Amniotic epithelial cell (primary cell): Measurements from ENCODE around the gene FBXL19.

Experiments used
- DNase-seq: peaks from one replicate; pipeline ENCODE4 v3.0.0-alpha.2; 2010; ENCODE audit warnings: low read depth

Gene FBXL19

DNA sequence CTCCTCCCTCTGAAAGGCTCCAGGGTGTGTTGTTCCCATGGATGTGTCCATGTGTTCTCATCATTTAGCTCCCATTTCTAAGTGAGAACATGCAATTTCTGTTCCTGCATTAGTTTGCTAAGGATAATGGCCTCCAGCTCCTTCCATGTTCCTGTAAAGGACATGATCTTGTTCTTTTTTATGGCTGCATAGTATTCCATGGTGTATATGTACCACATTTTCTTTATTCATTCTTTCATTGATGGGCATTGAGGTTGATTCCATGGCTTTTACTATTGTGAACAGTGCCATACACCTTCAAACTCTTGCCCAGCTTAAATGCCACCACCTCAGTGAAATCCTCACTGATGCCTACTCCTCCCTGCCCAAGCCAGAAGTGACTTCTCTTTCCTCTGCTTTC, 21.0 kb downstream of the FBXL19 start:
- DNase-seq, result no peak

DNA sequence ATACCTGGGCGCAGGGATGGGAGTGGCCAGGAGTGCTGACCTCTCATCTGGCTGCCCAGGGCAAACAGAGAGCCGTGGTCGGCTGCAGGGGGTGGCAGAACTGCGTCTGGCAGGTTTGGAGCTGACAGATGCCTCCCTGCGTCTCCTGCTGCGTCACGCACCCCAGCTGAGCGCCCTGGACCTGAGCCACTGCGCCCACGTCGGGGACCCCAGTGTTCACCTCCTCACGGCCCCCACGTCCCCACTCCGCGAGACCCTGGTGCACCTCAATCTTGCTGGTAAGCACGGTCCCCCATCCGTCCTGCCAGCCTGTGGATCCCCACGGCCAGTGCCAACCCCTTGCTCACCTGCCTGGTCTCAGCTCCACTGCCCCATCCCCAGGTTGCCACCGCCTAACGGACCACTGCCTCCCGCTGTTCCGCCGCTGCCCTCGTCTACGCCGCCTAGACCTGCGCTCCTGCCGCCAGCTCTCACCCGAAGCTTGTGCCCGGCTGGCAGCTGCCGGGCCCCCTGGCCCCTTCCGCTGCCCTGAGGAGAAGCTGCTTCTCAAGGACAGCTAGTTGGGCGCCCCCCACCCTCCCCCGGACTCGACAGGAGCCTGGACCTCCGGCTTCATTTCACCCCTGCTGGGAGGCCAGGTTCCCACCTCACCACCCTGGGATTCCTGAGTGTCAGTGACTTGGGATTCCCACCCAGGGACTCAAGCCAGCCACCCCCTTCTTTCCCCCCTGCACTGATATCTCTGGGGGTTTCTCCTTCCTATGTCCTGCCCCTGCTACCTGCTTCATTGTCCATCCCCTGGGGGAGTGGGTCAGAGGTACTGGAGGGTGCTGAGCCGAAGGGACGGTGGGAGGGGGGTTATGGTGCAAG, 23.5 kb downstream of the FBXL19 start:
- no peak for DNase-seq

GRCh38 chr16:30947541-30947858, 24.1 kb downstream of the FBXL19 start:
- no peak for DNase-seq

- DNase-seq, result peak; percentile 99
Measured at GRCh38 chr16:30947859-30948666, 24.7 kb downstream of the FBXL19 start.

DNA sequence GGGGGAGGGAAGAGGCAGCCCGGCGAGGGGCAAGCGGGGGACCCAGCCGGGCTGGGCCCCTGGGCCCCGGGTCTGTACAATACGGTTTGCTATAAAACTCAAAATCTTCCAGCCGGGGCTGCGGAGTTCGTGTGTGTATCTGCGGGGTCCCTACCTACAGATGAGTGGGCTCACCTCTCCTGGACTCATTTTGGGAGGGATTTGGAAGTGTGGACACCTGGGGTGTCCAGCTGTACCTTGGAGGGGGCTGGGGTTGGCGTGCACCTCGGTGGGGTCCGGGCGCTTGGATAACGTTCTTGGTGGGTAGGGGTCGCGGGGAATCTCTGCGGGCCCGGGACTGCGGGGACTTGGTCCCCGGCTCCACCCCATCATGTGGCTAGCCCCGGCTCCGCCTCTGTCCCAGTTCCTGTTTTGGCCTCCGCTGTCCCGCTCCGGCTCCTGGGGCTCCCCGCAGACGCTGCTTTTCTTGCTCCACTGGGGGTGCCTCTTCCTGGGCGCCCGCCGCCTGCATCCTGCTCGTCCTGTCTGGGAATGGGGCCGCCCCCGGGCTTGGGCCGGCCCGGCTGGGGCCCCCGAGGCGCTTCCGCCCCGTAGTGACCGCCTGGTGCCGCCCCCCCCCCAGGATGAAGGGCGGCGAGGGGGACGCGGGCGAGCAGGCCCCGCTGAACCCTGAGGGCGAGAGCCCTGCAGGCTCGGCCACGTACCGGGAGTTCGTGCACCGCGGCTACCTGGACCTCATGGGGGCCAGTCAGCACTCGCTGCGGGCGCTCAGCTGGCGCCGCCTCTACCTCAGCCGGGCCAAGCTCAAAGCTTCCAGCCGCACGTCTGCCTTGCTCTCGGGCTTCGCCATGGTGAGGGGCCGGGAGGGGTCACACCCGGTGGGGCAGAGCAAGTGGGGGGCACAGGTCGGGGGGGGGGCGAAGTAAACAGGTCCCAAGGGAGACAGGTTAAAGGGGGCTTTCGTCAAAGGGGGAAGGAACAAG, 25.6 kb downstream of the FBXL19 start, which contains the start of gene ORAI3:
ORAI3 (plus strand) TSS at position 402 of the 983 bp plus-strand sequence; CDS start at position 624, 222 bp downstream.
- DNase-seq, result peak; percentile 56

DNA sequence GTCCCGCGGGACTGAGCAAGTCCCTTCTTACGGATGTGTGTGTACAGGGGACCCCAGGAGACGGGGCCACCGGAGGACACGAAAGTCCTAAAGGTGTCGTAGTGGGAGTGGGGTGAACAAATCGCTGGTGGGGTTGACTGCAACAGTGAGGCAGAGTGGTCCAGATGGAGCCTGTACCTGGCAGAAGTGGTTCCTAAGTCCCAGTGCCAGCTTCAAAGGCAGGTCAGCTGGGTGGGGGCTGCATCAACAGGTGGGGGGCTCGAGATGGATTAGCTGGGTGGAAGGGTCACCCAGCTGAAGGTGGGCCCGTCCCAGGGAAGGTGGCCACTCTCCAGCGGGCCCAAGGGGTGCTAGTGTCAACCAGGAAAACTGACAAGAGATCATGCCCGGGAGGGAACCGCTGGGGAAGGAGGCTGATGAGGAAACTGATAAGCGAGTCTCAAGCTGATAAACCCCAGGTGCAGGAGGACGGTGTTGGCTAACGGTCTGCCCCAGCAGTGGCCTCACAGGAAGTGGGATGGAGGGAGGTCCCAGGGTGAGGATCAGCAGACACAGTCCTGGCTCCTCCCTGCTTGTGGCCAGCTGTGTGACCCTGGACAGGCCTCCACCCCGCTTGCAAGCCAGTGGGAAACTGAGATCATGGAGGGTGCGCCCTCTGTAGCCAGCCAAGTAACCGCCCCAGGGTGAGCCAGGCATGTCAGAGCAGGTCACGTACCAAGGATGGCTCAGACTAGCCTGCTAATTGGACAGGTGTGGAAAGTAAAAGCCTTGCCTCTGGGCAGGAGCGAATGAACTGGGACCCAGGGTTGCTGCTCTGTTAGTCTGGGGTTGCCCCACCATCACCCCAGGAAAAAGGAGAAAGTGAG, 26.5 kb downstream of the FBXL19 start:
- peak; percentile 95 for DNase-seq

DNA sequence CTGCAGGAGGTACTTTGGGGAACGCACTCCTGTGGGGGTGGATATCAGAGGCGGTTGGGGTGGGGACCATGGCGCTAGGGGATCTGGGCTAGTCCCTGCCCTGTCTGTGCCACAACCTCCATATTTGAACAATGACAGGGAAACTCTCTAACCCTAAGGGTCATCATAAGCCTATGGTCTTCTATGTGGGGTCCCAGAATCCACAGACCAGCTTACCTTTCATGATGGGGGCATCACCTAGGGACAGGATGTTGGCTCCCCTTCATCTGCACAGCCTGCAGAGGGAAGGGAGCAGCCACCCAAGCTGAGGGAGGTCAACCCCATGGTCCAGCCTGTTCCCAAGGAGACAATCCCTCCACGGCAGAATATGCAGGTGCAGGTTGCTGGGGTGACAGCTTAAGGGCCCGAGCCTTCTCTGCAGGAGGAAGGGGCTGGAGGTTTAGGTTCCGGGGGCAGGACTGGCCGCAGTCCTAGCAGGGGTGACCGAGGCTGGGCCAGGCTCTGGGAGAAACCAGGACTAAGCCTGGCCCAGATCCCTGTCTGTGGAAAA, 27.2 kb downstream of the FBXL19 start:
- DNase-seq, result no peak

DNA sequence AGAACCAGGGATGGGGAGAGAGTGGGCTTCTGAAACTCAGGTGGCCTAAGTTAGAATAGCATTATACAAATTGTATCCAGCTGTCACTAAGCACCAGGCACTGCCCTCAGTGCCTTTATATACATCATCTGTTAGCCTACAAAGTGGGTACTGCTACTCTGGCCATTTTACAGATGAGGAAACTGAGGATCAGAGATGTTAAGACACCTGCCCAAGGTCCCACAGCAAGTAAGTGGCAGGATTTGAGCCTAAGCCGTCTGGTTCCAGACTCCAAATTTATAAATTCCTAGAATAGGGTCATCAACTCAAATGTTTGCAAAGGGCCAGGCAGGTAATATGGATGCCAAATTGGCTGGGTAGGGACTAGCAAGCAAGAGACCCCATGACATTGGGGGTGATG, 27.8 kb downstream of the FBXL19 start:
- no peak for DNase-seq

GRCh38 chr16:30951750-30952149, 28.4 kb downstream of the FBXL19 start:
- DNase-seq, result no peak

DNA sequence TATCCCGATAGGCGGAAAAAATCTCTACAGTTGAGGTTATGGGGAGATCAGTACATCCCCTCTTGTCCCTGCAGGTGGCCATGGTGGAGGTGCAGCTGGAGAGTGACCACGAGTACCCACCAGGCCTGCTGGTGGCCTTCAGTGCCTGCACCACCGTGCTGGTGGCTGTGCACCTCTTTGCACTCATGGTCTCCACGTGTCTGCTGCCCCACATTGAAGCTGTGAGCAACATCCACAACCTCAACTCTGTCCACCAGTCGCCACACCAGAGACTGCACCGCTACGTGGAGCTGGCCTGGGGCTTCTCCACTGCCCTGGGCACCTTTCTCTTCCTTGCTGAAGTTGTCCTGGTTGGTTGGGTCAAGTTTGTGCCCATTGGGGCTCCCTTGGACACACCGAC, 29.7 kb downstream of the FBXL19 start:
- no peak for DNase-seq

DNA sequence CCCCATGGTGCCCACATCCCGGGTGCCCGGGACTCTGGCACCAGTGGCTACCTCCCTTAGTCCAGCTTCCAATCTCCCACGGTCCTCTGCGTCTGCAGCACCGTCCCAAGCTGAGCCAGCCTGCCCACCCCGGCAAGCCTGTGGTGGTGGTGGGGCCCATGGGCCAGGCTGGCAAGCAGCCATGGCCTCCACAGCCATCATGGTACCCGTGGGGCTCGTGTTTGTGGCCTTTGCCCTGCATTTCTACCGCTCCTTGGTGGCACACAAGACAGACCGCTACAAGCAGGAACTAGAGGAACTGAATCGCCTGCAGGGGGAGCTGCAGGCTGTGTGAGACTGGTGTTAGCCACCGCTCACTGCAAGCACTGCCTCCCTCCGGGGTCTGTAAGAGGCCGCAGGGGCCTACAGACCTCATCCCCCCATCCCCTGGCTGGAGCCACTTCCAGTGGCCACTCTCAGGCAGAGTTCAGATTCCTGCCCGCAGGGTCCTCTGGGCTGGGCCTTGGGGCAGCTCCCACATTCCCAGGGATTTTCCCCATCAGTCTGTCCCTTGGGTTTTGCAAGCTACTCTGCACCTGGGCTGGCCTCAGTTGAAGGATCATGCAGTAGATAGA, 30.2 kb downstream of the FBXL19 start:
- DNase-seq, result peak; percentile 71

DNA sequence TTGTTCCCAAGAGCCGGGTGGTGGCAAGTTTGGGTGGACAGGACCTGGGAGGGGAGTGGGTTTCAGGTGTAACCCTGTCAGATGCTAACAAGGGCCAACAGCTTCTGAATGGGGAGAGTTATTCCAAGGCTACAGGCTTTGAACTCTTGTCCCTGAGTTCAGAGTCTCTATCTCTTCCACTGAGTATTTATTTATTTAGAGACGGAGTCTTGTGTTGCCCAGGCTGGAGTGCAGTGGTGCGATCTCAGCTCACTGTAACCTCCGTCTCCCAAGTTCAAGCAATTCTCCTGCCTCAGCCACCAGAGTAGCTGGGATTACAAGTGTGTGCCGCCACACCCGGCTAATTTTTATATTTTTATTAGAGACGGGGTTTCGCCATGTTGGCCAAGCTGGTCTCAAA, 31.6 kb downstream of the FBXL19 start:
- no peak for DNase-seq

GRCh38 chr16:30956601-30957455, 33.5 kb downstream of the FBXL19 start:
- DNase-seq, result peak; percentile 88

DNA sequence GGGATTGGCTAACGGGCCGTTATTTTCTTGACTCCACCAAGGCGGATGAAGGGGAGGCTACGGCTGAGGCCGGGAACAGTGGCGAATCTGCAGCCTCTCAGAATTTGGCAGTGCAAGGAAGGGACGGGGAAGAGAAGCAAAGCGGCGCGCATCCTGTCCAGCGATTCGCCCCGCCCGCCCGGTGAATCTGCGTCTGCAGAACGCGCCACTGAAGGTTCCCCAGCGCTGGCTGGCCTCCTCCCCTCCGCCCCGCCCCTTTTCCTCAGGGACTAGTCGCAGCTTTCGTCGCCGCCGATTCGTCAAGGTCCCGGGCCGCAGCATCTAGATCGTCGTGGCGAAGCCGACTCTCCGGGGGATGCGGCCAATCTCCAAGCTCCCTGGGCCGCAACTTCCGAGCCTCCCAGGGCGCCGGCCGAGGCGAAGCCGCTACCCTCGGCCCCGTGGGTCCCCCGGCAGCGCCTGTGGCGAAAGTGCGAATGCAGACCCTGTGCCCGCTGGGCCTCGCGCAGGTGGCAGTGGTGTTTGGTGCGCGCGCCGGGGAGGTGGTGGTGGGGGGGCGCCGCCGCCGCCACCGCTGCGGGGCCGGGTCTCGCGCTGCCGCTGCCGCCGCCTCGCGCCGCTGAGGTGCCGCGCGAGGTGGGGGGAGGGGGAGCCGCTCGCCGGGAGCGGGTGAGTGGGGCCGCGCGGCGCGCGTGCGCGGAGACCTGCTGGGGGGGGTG, 34.2 kb downstream of the FBXL19 start, which contains the start of gene SETD1A:
SETD1A (plus strand) TSS at position 299 of the 719 bp plus-strand sequence. CDS start 978 bp downstream, outside the sequence.
- peak; percentile 94 for DNase-seq

DNA sequence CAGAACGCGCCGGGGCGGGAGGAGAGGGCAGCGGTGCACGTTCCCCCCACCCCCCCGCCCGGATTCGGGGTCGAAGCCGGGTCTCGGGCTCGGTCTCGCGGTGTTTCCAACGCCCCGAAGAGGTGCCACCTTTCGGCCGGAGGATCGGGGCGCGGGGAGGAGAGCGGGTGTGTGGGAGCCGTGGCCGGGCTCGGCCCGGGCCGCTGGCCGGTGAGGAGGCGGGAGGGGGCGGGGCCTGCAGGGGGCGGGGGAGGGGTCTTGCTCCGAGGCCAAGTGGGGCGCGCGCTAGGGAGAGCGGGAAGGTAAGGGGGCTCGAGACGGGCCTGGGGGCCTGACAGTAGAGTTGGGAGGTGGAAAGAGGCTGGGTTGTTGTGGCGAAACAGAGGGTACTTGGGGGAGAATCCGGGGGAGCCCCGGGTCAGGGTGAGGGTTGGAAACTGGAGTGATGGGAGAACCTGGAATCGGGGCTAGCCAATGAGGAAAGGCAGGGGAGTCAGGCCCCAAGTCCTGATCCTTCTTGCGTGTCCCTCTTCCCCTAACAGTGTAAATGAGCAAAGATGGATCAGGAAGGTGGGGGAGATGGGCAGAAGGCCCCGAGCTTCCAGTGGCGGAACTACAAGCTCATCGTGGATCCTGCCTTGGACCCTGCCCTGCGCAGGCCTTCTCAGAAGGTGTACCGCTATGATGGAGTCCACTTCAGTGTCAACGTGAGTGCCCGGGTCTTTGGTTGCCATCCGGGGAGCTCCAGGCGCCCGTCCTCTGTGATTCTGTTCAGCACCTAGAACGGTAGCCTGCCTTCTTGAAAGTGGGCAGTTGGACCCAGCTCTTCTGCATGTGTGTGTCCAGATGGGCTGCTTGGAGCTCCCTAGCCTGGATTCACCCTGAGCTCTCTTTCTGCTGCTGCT, 35.1 kb downstream of the FBXL19 start:
- DNase-seq, result peak; percentile 41

GRCh38 chr16:30961384-30961783, 38.0 kb downstream of the FBXL19 start:
- no peak for DNase-seq

GRCh38 chr16:30963925-30964511, 40.6 kb downstream of the FBXL19 start:
- no peak for DNase-seq
